GM19328 (cell line): ENCODE measurements around the gene ARL14.

Experiments
- ATAC-seq: cut with Tn5 transposase; IDR thresholded peaks from one replicate; pipeline ENCODE4 v1.9.1; 2021; ENCODE audit warnings: mild to moderate bottlenecking, moderate library complexity; ENCODE audit not compliant: unreplicated experiment

Gene ARL14

DNA sequence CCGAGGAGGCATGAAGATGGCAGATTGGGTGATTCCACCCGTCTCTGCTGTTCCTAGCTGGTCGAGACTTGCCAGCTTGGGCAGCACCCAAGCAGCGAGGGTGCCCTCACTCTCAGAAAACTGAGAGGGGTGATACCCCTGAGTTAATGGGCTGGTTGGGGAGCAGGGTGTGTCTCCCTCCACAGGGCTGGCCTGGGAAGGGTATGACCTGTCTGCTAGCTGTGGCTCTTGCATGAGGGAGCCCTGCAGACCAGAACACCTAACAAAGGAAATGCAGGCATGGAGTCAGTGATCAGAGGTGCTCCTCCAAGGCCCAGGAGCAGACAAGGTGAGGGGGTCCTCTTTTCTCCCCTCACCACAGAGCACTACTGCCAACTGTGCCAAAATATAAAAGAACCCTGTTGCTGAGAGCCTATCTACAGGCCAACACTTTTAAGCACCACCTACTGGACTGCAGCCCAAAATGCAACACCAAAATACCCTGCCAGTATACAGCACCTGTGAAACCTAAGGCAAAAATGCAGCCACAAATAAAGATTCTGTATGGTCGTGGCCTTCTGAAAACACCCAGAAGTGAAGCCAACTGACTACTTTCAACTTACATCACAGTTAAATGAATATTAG lies 43.3 kb downstream of the ARL14 start:
- no peak for ATAC-seq

DNA sequence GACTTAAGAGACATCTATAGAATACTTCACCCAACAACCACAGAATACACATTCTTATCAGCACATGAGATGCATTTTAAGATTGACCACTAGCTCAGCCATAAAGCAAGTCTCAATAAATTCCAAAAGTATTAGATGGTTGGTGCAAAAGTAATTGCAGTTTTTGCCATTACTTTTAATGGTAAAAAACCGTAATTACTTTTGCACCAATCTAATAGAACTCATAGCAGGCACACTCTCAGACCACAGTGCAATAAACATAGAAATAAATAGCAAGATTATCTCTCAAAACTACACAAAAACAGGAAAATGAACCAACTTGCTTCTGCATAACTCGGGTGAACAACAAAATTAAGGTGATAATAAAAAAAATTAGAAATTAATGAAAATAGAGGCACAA lies 45.4 kb downstream of the ARL14 start:
- no peak for ATAC-seq

DNA sequence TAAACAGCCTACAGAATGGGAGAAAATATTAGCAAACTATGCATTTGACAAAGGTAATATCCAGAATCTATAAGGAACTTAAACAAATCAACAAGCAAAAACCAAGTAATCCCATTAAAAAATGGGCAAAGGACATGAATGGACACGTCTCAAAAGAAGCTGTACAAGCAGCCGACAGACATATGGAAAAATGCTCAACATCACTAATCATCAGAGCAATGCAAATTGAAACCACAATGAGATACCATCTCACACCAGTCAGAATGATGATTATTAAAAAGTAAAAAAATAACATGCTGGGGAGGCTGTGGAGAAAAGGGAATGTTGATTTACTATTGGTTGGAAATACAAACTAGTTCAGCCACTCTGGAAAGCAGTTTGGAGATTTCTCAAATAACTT lies 48.4 kb downstream of the ARL14 start:
- ATAC-seq: no peak
